GM11168 (cell line): ENCODE measurements around the gene TMED10.

ENCODE experiments used
- in situ Hi-C: fragments of 300-500 bp; cut with MboI; formaldehyde crosslinking; loops from one replicate; pipeline ENCODE4 v1.12.0; 2022; ENCODE audit warnings: low sequenced_read_pairs; ENCODE audit not compliant: unreplicated experiment

The TMED10 gene

DNA sequence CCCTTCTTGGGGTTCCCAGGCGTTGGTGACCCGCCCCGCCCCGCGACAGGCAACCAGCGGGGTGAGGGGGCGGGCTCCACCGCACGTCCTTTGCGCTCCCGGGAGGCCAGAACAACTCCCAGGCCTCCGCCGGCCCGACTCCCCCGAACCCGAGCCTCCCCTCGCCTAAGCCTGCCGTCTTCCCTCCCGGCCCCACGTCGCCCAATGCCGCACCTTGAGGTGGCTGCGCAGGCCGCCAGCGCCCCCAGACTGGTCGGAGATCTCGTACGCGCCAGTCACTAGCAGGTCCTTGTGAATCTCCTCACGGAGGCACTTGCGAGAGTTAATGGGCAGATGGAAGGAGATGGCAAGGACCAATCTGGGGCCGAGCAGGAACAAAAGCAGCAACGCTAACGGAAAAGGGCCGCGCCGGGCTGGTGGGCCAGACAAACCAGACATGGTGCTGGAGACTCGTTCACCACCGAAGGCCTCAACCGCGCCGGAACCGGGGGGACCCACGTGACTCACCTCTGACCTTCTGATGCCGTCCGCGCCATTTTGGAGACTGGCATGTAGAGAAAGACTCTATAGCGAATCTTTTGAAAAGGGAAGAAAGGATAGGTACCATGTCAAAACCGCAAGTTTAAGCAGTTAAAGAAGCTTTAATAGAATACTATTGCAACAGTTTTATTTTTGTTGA is at the start of gene TMED10:
Gene TMED10 (minus strand): TSS at position 471 of the 679 bp plus-strand sequence. CDS start 33 bp downstream, at position 438.
- in situ Hi-C loops, result no loop called here

- in situ Hi-C loops, result no loop called here
Observed at GRCh38 chr14:75224561-75224960, 48.1 kb upstream of the TMED10 start.

DNA sequence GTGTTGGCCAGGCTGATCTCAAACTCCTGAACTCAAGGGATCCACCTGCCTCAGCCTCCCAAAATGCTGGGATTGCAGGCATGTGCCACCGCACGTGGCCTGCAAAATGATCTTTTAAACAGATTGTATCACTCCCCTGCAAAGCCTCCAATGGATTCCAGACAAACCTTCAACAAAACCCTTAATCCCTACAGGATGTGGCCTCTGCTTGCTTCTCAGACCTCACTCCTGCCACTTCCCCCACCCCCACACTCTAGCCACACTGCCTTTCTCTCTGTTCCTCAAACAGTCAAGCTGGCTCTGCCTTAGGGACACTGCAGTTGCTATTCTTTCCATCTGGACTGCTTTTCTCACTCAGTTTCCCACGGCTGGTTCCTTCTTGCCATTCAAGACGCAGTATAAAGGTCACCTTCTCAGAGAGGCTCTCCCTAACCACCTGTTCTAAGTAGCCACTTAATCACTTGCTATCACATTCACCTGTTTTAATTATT is 47.3 kb upstream of the TMED10 start:
- in situ Hi-C loops, result no loop called here

- in situ Hi-C loops, result no loop called here
Observed at GRCh38 chr14:75222208-75222701, 45.8 kb upstream of the TMED10 start.

DNA sequence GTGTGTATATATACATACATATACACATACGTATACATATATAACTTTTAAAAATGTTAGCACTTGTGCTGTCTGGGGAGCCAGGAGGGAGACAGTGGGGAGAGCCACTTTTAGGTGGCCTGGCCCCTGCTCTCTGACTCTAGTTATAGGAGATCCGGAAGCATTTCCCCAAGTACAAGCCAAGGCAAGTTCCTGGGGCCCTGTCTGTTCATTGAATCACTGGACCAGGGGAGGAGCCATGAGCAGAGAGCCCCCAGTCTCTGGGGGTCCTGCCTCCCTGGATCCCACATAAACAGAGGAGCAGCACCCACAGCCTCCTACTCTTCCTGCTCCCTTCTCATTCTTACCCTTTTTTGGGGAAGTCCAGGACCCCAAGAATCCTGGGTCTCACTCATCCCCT is 45.4 kb upstream of the TMED10 start:
- in situ Hi-C loops, result no loop called here

GRCh38 chr14:75220156-75220555 is 43.7 kb upstream of the TMED10 start:
- in situ Hi-C loops, result no loop called here

DNA sequence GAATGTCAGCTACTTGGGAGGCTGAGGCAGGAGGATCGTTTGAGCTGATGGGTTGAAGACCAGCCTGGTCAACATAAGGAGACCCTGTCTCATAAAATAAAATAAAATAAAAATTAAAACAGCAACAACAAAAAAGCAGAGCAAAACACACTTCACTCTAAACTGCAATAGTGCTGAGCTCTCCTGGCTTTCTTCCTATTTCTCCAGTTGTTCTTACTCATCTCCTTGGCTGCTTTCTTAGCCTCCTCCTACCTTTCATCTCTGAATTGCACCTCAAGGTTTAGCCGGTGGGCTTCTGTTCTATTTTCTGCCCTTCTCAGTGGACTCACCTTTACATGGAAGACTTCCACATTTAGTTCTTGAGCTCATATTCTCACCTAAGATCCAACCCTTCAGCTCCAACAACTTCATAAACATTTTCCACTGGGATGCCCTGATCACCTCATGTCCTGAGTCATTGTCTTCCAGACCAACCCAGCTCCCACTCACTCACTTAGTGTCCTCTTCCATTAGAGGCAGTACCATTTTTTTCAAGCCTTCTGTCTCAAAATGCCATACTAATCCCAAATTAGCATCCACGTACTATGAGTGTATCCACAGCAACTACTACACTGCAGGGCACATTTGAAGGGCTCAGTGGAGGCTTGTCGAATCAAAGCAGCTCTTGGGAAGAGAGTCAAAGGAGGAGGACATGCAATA is 41.2 kb upstream of the TMED10 start:
- in situ Hi-C loops, result no loop called here

DNA sequence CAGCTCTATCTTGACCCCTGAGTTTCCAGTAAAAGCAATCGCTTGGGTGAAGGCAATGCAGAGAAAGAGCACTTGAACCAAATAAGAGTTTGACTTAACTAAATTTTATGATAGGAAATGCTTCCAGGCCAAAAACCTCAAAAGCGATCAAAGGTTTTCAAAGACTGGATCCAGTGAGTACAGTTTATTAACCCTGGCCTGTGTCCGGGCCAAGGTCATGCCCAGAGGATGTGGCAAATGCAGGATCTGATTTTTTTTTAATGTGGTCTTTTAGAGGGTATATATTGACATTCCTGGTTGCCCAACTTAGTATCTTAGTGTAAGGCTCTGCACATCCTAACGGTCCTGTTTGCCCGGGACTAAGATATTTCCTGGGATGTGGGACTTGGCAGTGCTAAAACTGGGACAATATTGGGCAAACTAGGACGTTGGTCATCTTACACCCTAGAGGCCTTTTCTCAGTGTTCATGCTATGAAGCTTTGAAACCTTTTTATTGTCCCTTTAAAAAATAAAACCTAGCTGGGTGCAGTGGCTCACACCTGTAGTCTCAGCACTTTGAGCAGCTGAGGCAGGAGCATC is 40.1 kb upstream of the TMED10 start:
- in situ Hi-C loops, result no loop called here

DNA sequence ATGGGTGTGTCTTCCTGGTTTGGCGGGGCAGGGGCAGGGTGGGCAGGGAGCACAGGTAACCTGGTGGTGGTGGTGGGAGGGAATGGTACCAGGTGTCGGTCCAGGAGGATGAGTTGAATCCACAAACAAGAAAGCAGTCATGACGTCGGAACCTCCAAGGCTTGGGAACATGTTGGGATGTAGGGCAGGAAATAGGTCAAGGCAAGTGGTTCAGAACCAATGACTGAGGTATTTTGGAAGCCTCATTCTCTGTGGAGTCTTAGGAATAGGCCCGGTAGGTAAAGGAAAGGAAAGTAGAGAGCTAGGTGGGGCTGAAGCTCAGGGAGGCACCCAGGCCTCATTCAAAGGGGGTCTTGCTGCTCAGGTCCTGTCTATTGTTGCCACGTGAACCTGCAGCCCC is 39.1 kb upstream of the TMED10 start:
- in situ Hi-C loops, result no loop called here

DNA sequence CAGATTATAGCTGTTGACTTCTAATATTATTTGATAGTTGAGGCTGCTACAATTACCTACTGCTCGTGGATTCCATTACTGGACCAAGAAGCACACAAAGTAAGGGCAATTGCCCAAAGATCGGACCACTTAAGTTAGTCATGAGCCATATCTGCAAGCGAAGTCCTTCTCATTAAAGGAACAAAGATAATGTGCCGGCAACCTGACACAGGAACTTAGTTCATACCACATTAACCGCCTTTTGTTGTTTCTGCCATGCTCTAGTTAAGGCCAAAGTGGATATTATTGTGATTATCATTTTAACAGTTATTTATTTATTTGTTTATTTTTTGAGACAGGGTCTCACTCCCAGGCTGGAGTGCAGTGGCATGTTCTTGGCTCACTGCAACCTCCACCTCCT is 38.1 kb upstream of the TMED10 start:
- in situ Hi-C loops, result no loop called here

DNA sequence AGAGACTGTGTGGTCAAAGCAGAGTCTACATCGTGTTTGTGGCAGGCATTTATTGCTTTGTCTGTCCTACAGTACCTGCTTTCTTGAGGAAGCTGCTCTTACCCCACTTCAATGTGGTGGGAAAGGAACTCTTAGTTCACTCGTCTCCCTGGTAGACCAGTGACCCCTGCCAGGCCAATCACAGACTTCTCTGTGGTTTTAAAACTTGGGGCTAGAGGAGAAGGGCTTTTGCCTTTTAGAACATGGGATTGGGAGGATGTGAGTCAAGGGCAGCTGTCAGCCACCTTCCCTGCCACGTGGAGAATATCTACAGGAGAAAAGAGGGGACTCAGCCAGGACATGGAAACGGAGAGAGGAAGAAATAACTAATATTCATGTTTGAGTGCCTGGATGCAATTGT is 36.8 kb upstream of the TMED10 start:
- in situ Hi-C loops, result no loop called here

GRCh38 chr14:75208843-75209242 is 32.4 kb upstream of the TMED10 start:
- in situ Hi-C loops, result no loop called here

DNA sequence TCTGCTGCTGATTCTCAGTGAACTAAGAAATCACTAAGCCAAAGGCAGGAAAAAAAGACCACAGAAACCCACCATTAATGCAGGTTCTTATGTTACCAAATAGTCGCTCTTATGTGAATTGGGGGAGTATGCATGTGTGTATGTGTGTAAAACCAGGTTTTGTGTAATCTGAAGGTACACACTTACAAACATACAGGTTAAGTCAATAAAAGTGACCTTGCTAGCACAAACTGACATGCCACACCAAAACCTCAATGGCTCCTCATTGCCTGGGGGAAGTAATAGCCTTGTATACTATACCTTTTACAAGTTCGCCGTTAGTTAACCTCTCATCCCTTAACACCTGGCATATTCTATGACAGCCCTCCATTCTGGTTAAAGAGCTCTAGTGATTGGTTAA is 29.8 kb upstream of the TMED10 start:
- in situ Hi-C loops, result no loop called here

- in situ Hi-C loops, result no loop called here
Observed at GRCh38 chr14:75205591-75205990, 29.2 kb upstream of the TMED10 start.

- in situ Hi-C loops, result no loop called here
Observed at GRCh38 chr14:75204116-75204515, 27.7 kb upstream of the TMED10 start.

DNA sequence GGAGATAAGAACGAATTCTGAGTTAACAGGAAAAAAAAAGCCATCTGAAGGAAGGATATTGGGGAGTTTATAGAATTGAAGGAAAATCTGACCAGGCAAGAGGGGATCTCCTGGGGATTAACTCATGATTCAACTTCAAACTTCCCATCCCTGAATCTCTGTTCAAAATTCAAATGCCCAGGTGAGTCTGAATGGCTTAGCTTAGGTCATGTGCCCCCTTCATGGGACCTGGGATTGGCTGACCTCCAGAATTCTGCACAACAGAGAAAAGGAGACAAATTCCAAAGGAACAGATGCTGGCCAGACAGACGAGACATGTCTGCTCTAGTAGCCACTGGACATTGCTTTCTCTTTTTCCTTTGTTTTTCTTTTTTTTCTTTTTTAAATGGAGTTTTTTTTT is 26.2 kb upstream of the TMED10 start:
- in situ Hi-C loops, result no loop called here

DNA sequence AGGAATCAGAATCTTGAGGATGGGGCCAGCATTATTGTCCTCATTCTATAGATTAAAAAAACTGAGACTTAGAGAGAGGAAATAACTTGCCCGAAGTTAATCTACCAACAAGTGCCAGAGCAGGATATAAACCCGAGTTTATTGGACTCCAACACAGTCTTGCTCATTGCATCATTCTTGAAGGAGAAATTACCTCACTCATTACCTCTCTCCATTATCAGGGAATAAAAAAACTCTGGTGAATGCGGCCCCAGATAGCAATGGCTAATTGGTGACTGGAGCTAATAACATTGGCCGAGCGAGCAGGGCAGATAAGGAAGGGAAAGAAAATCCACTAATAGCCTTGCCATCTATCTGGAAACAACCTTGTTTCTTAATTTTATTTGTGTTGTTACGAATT is 24.7 kb upstream of the TMED10 start:
- in situ Hi-C loops, result no loop called here

DNA sequence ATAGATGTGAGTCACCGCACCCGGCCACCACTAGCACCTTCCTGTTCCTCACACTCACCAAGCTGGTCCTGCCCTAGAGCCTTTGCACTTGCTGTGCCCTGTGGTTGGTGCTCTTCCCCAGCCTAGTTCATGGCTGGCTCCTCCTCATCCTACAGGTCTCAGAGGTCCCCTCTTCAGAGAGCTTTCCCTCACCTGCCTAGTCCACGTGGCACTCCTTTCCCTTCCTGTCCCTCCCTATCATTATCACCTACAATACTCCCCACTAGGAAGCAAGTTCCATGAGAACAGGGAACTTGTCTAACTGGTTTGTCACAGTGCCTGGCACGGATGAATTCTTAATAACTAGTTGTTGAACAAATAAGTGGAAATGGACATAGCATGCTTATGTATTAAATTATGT is 24.0 kb upstream of the TMED10 start:
- in situ Hi-C loops, result no loop called here

- in situ Hi-C loops, result no loop called here
Observed at GRCh38 chr14:75198291-75198933, 22.0 kb upstream of the TMED10 start.

DNA sequence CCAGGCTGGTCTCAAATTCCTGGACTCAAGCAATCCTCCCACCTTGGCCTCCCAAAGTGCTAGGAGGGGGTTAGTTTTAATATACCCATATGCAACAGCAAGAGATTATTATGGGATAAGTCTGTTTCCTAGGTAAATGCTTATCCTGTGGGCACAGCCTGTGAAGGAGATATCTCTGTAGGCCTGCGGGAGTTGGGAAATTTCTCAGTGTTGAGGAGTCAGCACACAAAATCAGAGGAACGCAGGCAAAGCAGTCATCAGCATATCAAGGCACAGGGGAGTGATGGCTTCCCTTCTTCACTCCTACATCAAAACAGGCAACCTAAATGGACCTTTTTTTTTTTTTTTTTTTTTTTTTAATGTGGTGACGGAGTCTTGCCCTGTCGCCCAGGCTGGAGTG is 20.9 kb upstream of the TMED10 start:
- in situ Hi-C loops, result no loop called here

DNA sequence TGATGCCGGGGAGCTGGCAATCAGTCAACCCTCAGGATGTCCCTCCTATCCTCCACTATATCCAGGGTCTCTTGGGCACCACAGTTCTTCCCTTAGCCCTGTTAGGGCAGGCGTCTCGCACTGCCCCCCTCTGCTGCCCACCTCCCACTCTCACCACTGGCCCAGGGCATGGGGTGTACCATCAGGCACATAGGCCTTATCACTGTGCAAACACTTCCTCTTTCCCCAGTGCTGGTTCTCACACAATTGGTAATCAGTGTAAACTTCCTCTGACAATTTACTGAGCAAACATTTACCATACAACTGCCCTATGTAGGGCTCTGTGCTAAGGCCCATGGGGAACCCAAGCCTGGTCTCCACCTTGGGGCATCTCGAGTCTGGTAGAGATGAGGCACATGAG is 20.1 kb upstream of the TMED10 start:
- in situ Hi-C loops, result no loop called here
